ENCODE measurements around the gene TMEM239. TPM values are rescaled to one million over a fixed set of nuclear protein-coding genes. Genes with fewer than 3 reads are reported as not detected.

TMEM239 gene
- total RNA-seq, 1 experiment from 2014 or later, result not detected

- Mint-ChIP-seq H3K36me3 (ENCODE audit: insufficient read depth, unreplicated experiment) (no peaks in the 10 kb centered on the region), H3K9me3 (ENCODE audit: low read depth, unreplicated experiment) (no peaks in the 10 kb centered on the region)
These were observed 5.0 kb downstream of the TMEM239 start for GRCh38 chr20:2820896-2821869.

GRCh38 chr20:2822073-2822472 is 5.9 kb downstream of the TMEM239 start:
- no peak overlapping the region for H3K4me3 Mint-ChIP-seq (ENCODE audit: low read depth, unreplicated experiment)
- intact Hi-C loops (cut with micrococcal nuclease; ENCODE audit: unreplicated experiment), result no loop called here
- CTCF ChIA-PET, result no interaction called here
- no peak for DNase-seq
- H3K27me3 Mint-ChIP-seq (ENCODE audit: unreplicated experiment), result peaks cover 47% of the 10 kb centered on the region
- no peak for TF ChIP-seq CTCF (IDR thresholded peaks at IDR 0.05; ENCODE audit: unreplicated experiment)
- no peaks in the 10 kb centered on the region for H3K4me1 Mint-ChIP-seq (ENCODE audit: low read depth, unreplicated experiment)
- no peak overlapping the region for H3K27ac Mint-ChIP-seq (ENCODE audit: unreplicated experiment)
- H3K9me3 Mint-ChIP-seq (ENCODE audit: low read depth, unreplicated experiment), result no peaks in the 10 kb centered on the region
- no TSS peak for BruUV-seq (replicated peaks)
- H3K36me3 Mint-ChIP-seq (ENCODE audit: insufficient read depth, unreplicated experiment), result no peaks in the 10 kb centered on the region

More at GRCh38 chr20:2820896-2821869, 5.0 kb downstream of the TMEM239 start:
- no peak for DNase-seq
- intact Hi-C loops (cut with micrococcal nuclease; ENCODE audit: unreplicated experiment), result no loop called here
- CTCF ChIA-PET, result no interaction called here
- no peak for TF ChIP-seq CTCF (IDR thresholded peaks at IDR 0.05; ENCODE audit: unreplicated experiment)
- H3K4me3 Mint-ChIP-seq (ENCODE audit: low read depth, unreplicated experiment), result no peak overlapping the region
- H3K27ac Mint-ChIP-seq (ENCODE audit: unreplicated experiment), result no peak overlapping the region
- H3K4me1 Mint-ChIP-seq (ENCODE audit: low read depth, unreplicated experiment), result no peaks in the 10 kb centered on the region
- BruUV-seq (replicated peaks), result no TSS peak
- peaks cover 47% of the 10 kb centered on the region for H3K27me3 Mint-ChIP-seq (ENCODE audit: unreplicated experiment)

GRCh38 chr20:2825761-2826160 is 9.6 kb downstream of the TMEM239 start:
- H3K27me3 Mint-ChIP-seq (ENCODE audit: unreplicated experiment), result peaks cover 50% of the 10 kb centered on the region
- no peak for TF ChIP-seq CTCF (IDR thresholded peaks at IDR 0.05; ENCODE audit: unreplicated experiment)
- DNase-seq, result no peak
- intact Hi-C loops (cut with micrococcal nuclease; ENCODE audit: unreplicated experiment), result no loop called here
- H3K9me3 Mint-ChIP-seq (ENCODE audit: low read depth, unreplicated experiment), result no peaks in the 10 kb centered on the region
- BruUV-seq (replicated peaks), result no TSS peak
- CTCF ChIA-PET, result no interaction called here
- no peak overlapping the region for H3K4me3 Mint-ChIP-seq (ENCODE audit: low read depth, unreplicated experiment)
- no peaks in the 10 kb centered on the region for H3K36me3 Mint-ChIP-seq (ENCODE audit: insufficient read depth, unreplicated experiment)
- no peak overlapping the region for H3K27ac Mint-ChIP-seq (ENCODE audit: unreplicated experiment)
- H3K4me1 Mint-ChIP-seq (ENCODE audit: low read depth, unreplicated experiment), result no peaks in the 10 kb centered on the region

- intact Hi-C loops (cut with micrococcal nuclease; ENCODE audit: unreplicated experiment), result no loop called here
- TF ChIP-seq CTCF (IDR thresholded peaks at IDR 0.05; ENCODE audit: unreplicated experiment), result no peak
- H3K36me3 Mint-ChIP-seq (ENCODE audit: insufficient read depth, unreplicated experiment), result no peaks in the 10 kb centered on the region
- CTCF ChIA-PET, result no interaction called here
- no peak overlapping the region for H3K27ac Mint-ChIP-seq (ENCODE audit: unreplicated experiment)
- BruUV-seq (replicated peaks), result no TSS peak
- H3K4me1 Mint-ChIP-seq (ENCODE audit: low read depth, unreplicated experiment), result no peaks in the 10 kb centered on the region
- DNase-seq, result no peak
- no peaks in the 10 kb centered on the region for H3K9me3 Mint-ChIP-seq (ENCODE audit: low read depth, unreplicated experiment)
- H3K4me3 Mint-ChIP-seq (ENCODE audit: low read depth, unreplicated experiment), result no peak overlapping the region
- peaks cover 43% of the 10 kb centered on the region for H3K27me3 Mint-ChIP-seq (ENCODE audit: unreplicated experiment)
These were observed 10.5 kb downstream of the TMEM239 start for GRCh38 chr20:2826655-2827054.
